NOMO-1 treated with DMSO at 0.1 percent for 48 hours (cell line): Measurements from ENCODE around the gene MZF1.

ENCODE experiments used
- DNase-seq: peaks from one replicate; lab custom pipeline; 2025; ENCODE audit not compliant: unreplicated experiment; lab: John Stamatoyannopoulos, UW

The MZF1 gene

DNA sequence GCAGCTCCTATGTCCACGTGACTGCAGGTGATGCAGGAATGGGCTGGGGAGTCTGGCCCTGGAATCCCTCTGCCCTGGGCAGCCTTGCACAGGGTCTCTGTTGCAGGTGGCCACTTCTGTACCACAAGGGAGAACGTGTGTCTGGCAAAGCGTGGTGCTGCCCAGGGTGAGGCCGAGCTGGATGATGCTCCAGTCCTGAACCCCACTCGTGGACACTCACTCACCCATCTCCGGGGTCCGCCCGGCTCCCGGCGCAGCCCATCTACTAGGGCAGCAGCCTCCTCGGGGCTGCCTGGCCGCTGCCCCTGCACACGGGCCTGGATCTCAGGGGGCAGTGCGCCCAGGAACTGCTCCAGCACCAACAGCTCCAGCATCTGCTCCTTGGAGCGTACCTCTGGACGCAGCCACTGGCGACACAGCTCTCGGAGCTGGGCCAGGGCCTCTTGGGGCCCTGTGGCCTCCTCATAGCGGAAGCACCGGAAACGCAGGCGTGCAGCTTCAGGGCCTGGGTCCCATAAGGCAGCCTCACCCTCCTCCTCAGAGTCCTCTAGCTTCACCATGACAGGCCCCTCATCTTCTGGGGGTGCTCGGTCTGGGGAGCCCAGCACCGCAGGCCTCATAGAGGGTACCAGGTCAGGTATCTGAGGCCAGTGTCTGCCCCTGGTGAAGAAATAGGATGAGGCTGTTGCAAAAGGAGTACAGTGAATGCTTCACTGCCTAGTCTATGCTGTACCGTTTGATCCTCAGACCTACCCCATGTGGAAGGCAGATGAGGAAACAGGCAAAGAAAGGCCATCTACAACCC, 2.2 kb downstream of the MZF1 start:
- no peak for DNase-seq

- DNase-seq = no peak
These were observed 3.0 kb downstream of the MZF1 start for GRCh38 chr19:58569943-58570670.

GRCh38 chr19:58569191-58569942, 3.8 kb downstream of the MZF1 start:
- no peak for DNase-seq

DNA sequence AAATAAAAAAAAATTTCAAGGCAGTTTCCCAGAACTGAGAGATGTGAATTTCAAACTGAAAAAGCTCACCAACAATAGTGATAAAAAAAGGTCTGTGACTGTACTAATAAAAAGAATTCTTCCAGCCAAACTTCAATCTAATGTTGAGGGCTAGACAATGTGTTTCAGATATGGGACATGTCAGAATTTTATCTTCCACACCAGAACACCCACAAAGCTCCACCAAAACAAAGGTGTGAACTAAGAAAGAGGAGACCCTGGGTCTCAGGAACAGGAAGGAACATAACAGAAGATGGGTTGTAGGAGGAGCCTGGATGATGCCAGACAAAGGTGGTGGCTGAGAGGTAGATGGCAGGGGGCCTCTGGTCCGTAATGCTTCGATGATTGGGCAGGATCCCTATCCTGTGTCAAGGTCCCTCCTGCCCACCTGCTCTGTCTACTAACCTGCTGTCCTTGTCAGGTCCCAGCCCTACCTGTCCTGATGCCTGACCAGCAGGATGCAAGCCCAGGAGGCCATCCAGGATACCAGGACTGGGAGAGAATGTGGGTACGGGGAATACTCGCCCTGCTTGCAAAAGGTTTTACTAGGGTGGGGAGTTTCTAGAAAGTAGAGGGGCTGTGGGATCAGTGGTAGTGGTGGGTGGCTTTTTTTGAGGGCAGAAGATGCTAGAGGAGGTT, 4.5 kb downstream of the MZF1 start:
- DNase-seq = no peak

DNA sequence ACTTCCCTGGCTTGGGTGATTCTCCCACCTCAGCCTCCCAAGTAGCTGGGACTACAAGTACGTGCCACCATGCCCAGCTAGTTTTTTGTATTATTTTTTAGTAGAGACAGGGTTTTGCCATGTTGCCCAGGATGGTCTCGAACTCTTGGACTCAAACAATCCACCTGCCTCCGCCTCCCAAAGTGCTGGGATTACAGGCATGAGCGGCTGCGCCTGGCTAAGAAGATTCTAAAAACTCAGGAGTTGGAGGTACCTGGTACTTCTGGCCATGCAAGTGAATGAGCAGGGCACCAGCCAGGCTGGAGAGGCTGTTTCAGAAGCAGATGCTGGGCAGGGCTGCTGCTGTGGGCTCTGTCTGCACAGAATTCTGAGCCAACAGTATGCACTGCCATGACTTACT, 6.1 kb downstream of the MZF1 start:
- DNase-seq = no peak

DNA sequence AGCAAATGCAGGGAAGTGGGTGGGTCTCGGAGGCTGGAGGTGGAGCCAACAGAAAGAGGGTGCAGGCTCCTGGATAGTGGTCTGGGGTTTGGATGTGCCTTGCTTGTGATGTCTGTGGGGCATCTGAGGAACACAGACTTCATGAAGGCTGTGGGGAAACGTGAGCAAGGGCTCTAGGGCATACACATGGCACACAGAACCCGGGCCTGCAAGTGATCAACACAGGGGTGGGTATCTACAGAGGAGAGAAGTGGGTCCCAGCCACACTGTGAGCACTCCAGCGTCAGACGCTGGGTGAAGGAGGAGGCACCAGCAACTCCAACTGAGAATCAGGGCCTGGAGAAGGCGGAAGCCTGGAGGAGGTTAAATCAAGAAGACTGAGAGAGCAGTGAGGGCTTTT, 9.3 kb downstream of the MZF1 start:
- no peak for DNase-seq

GRCh38 chr19:58563034-58563573, 10.0 kb downstream of the MZF1 start:
- no peak for DNase-seq

GRCh38 chr19:58562122-58563033, 10.8 kb downstream of the MZF1 start:
- no peak for DNase-seq

DNA sequence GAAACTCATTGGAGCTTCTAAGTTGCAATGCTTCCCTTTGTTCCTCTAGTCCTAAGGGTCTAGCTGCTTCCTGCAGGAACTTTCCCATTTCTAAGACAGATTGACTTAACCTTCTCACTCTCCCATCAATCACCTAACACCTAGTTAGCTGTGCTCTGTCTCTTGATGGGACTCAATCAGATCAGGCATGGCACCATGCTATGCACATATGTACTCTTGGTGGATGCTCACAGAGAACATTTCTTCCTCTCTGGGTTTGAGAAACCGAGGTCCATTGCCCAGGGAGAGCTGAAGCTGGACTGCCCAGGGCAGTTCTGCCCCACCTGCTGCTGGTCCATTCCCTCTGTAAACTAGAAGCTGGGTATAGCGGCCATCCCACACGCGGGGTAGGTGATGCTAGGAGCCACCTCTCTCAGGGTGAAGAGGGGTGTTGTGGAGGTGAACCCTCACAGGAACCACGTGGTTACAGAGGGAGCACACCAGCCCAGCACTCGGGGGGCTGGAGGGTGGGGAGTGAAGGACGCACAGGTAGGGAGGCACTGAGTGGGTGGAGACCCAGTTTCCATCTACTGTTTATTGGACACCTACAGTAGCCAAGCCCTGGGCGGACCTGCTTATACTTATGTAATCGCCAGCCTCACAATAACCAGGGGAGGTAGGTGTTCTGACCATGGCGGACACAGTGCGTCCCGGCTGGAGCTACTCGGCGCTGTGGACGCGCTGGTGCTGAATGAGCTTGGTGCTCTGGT, 11.6 kb downstream of the MZF1 start:
- no peak for DNase-seq

DNA sequence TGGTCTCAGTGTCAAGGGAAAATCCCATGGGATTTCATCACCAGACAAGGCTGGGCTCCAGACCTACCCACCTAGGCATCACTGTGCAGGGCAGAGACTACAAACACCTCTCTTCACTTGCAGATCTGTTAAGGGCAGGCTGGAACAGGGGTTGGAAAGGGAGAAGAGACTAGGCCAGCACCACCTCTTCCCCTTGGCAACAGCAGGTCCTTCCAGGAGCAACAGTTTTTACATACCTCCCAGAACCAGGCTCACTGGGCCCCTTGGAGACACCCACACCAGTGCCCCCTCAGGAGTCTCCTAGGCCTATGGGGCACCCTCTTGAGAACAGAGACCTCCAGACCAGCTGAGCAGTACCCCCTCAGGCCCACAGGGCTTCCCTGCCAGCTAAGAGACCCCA, 12.2 kb downstream of the MZF1 start:
- DNase-seq = no peak

DNA sequence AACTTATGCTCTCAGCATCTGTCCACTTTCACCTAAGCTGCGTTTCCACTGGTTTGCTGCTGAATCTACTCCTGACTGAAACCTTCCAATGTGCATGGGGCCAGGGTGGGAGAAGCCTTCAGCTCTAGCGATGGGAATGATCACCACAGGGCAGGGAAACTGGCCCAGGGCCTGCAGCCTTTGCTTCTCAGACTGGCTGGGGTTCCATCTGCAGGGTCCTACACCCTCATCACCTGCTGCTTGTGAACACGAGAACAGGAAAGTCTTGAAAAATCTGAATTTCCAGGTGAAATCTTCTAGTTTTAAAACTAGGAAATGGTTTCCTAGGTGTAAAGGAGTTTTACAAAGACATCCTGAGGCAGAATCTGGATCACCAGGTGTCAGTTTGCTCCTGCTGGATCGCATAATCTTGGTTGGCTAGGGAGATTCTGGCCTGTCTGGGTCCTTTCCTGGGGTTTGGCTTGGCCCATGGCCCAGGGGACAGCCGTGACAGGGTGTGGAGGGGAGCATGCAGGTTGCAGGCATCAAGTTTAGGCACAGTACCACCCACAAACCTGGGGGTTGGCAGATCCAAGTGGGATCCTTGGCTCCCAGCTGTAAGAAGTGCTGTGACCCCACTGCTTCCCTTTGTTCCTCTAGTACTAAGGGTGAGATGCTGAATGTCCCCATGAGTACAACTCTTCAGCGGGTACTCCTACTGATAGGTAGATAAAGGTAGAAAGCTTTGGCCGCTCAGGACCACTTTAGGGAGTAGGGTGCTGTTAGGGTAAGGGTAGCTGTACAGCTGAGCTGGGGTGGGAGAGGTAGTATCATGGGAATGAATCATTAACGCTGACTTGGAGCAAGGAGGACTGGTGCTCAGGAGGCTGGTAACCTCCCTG, 12.9 kb downstream of the MZF1 start:
- DNase-seq = no peak

GRCh38 chr19:58559275-58560006, 13.7 kb downstream of the MZF1 start:
- DNase-seq = no peak

- no peak for DNase-seq
These were observed 14.4 kb downstream of the MZF1 start for GRCh38 chr19:58558623-58559274.

DNA sequence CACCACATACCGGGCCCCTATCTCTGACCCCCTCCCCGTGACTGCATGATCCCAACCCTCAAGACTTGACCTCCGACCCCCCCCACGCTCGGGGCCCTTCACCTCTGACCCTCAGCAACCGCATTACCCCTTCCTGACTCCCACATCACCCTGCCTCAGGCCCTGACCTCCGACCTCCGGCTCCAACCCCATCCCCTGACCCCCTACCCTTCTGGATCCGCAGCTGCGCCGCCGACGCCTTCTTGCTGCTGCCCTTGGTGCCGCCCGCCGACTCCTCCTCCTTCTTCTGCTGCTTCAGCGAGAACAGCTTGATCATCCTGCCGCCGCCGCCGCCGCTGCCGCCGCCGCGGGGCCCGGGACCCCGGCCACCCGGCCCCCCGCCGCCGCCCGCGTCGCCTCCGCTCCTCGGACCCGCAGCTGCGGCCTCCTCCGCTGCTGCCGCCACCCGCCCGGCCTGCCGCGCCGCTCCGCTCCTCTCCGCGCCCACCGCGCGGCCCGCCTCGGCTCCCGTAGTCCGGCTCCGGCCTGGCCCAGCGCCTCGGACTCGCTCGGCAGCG, 15.0 kb downstream of the MZF1 start, which contains the start of gene UBE2M:
Gene UBE2M (minus strand): TSS at position 546 of the 557 bp plus-strand sequence. CDS start 230 bp downstream, at position 316.
- no peak for DNase-seq

GRCh38 chr19:58557221-58558065, 15.7 kb downstream of the MZF1 start:
- DNase-seq = no peak
